Endothelial cell (in vitro differentiated cells): ENCODE data around the gene PGLYRP2. TPM values are rescaled to one million over a fixed set of nuclear protein-coding genes. Genes with fewer than 3 reads are reported as not detected.

ENCODE experiments used
- DNase-seq: peaks from one replicate; pipeline ENCODE4 v3.0.0; 2021; ENCODE audit warnings: low spot score
- H3K27ac Mint-ChIP-seq: one replicate; pipeline ENCODE4 v1.8.0; 2021; ENCODE audit warnings: mixed read lengths, inconsistent platforms; ENCODE audit not compliant: unreplicated experiment
- H3K27me3 Mint-ChIP-seq: one replicate; pipeline ENCODE4 v1.8.0; 2021; ENCODE audit warnings: mild to moderate bottlenecking, moderate library complexity, mixed read lengths, inconsistent platforms; ENCODE audit not compliant: unreplicated experiment
- H3K36me3 Mint-ChIP-seq: one replicate; pipeline ENCODE4 v1.8.0; 2021; ENCODE audit warnings: mild to moderate bottlenecking, low read depth, mixed read lengths, inconsistent platforms; ENCODE audit not compliant: unreplicated experiment
- H3K4me1 Mint-ChIP-seq: one replicate; pipeline ENCODE4 v1.8.0; 2021; ENCODE audit warnings: mild to moderate bottlenecking, mixed read lengths, inconsistent platforms; ENCODE audit not compliant: unreplicated experiment
- H3K4me3 Mint-ChIP-seq: one replicate; pipeline ENCODE4 v1.8.0; 2021; ENCODE audit warnings: mild to moderate bottlenecking, mixed read lengths, inconsistent platforms; ENCODE audit not compliant: unreplicated experiment
- H3K9me3 Mint-ChIP-seq: one replicate; pipeline ENCODE4 v1.8.0; 2021; ENCODE audit warnings: mixed read lengths, inconsistent platforms; ENCODE audit not compliant: unreplicated experiment
- total RNA-seq: library from RNA; stranded (reverse); fragmentation: NEBNext Ultra II Directional; extraction: Animal tissue kit (Norgen Biotek cat#: 25700); gene quantifications from one replicate; pipeline ENCODE4 v1.2.1, GENCODE V29; 2021; ENCODE audit not compliant: unreplicated experiment
- TF ChIP-seq, protein P1 (sequence below): fragments of 200-600 bp; sonication (generic); IDR thresholded peaks from one replicate; pipeline ENCODE4 v1.5.0; 2021; ENCODE audit warnings: antibody characterized with exemption; ENCODE audit not compliant: unreplicated experiment

The PGLYRP2 gene
- total RNA-seq, 1 donor from 2014 or later = not detected

GRCh38 chr19:15437355-15438123 is 41.8 kb downstream of the PGLYRP2 start:
- no peaks in the 10 kb centered on the region for H3K9me3 Mint-ChIP-seq
- no peak for DNase-seq
- peaks cover 7% of the 10 kb centered on the region for H3K4me1 Mint-ChIP-seq
- TF ChIP-seq, protein P1, sequence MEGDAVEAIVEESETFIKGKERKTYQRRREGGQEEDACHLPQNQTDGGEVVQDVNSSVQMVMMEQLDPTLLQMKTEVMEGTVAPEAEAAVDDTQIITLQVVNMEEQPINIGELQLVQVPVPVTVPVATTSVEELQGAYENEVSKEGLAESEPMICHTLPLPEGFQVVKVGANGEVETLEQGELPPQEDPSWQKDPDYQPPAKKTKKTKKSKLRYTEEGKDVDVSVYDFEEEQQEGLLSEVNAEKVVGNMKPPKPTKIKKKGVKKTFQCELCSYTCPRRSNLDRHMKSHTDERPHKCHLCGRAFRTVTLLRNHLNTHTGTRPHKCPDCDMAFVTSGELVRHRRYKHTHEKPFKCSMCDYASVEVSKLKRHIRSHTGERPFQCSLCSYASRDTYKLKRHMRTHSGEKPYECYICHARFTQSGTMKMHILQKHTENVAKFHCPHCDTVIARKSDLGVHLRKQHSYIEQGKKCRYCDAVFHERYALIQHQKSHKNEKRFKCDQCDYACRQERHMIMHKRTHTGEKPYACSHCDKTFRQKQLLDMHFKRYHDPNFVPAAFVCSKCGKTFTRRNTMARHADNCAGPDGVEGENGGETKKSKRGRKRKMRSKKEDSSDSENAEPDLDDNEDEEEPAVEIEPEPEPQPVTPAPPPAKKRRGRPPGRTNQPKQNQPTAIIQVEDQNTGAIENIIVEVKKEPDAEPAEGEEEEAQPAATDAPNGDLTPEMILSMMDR = no peak
- H3K4me3 Mint-ChIP-seq = peak overlapping the region; percentile 25
- H3K27me3 Mint-ChIP-seq = peaks cover 9% of the 10 kb centered on the region
- no peak overlapping the region for H3K27ac Mint-ChIP-seq
- H3K36me3 Mint-ChIP-seq = no peaks in the 10 kb centered on the region

DNA sequence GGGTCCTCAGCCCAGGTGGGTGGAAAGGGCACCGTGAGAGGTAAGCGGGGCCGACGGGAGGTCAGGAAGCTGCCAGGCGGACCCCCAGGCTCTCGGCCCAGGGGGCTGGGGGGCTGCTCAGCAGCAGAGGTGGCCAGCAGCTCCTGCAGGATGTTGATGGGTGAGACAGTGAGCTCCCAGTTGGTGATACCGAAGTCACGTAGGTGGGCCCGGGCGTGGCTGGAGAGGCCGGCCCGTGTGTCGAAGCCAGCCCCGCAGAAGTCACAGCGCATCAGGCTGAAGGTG is 42.5 kb downstream of the PGLYRP2 start:
- no peak overlapping the region for H3K27ac Mint-ChIP-seq
- TF ChIP-seq, protein P1 = no peak
- H3K27me3 Mint-ChIP-seq = peaks cover 12% of the 10 kb centered on the region
- no peaks in the 10 kb centered on the region for H3K9me3 Mint-ChIP-seq
- no peak for DNase-seq
- peaks cover 2% of the 10 kb centered on the region for H3K36me3 Mint-ChIP-seq
- no peak overlapping the region for H3K4me3 Mint-ChIP-seq
- H3K4me1 Mint-ChIP-seq = peaks cover 9% of the 10 kb centered on the region

DNA sequence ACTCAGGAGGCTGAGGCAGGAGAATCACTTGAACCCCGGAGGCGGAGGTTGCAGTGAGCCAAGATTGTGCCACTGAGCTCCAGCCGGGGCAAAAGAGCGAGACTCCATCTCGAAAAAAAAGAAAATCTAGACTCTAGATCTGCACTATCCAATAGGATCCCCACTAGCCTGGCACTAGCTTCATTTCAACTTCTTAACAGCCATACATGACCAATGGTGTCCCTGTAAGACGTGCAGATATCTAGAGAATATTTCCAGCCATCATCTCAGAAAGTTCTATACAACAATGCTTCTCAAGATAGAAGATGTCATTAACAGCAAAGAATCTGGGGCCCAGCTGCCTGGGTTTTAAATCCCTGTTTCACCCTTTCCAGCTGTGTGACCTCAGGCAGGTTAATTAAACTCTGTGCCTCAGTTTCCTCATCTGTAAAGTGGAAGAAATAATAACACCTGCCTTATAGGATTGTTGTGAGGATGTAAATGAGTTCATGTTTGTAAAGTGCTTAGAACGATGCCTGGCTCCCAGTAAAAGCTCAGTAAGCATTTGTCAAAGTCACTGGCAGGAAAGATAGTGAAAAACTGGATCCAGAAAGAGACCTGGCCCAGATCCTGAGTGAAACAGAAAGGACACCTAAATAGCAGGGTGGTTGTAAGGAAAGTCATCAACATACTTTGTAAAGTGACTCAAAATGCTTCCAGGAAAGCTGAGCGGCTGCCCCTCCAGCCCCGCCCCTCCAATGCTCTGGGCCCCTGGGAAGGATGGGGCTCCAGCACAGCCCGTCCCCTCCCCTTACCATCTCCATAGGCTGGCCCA is 43.1 kb downstream of the PGLYRP2 start:
- Mint-ChIP-seq H3K27me3 (peaks cover 17% of the 10 kb centered on the region), H3K4me1 (peaks cover 15% of the 10 kb centered on the region), H3K27ac (no peak overlapping the region), H3K36me3 (peaks cover 8% of the 10 kb centered on the region), H3K4me3 (no peak overlapping the region), H3K9me3 (no peaks in the 10 kb centered on the region)
- DNase-seq = no peak
- TF ChIP-seq, protein P1 = no peak

DNA sequence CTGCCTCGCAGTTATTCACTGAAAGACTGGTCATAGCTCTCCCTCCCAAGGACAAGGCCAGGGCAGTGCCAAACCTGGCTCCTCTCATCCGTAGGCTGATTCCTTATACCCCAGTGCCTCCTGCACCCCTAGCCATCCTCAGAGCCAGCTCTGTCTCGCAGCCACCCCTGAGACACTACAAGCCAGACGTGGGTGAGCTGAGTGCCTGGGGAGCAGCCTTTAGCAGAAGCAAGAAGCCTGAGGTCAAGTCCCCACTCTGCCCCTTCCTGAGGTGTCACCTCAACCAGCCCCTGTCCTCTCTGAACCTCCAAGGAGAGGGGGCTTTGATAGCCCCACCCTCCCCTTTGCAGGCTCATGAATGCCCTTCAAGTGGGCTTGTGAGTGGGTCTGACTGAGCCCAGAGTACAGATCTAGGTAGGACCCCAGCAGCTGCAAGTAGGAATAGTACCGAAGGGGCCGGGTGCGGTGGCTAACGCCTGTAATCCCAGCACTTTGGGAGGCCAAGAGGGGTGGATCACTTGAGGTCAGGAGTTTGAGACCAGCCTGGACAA is 45.7 kb downstream of the PGLYRP2 start:
- peaks cover 25% of the 10 kb centered on the region for H3K27me3 Mint-ChIP-seq
- TF ChIP-seq, protein P1 = no peak
- no peaks in the 10 kb centered on the region for H3K9me3 Mint-ChIP-seq
- H3K4me3 Mint-ChIP-seq = peak overlapping the region; percentile 99
- peaks cover 21% of the 10 kb centered on the region for H3K36me3 Mint-ChIP-seq
- H3K4me1 Mint-ChIP-seq = peaks cover 26% of the 10 kb centered on the region
- peak overlapping the region; percentile 96 for H3K27ac Mint-ChIP-seq
- no peak for DNase-seq
